Glomerular visceral epithelial cell (primary cell): Measurements from ENCODE around the gene FAM120AOS.

Source experiments
- DNase-seq: peaks from one replicate; pipeline ENCODE4 v3.0.0-alpha.2; 2016; ENCODE audit errors: extremely low spot score

FAM120AOS gene

DNA sequence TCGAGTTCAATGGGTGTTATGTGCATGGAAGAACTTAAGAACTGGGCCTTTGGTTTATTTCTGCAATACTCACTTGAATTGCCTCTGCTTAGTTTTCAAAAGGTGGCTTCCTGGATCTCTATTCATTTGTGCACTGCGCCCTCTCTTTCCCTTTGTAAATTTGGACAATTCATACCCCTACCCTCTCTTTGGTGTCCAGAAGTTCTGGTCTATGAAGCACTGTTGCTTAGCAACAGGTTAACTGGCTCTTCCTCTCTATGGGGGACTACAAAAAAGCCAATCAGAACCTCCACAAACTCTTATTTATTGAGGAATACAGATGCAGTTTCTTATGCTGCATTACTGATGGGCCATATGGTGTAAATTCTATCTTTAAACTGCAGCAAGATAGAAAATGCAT lies 15.4 kb downstream of the FAM120AOS start:
- DNase-seq = no peak

DNA sequence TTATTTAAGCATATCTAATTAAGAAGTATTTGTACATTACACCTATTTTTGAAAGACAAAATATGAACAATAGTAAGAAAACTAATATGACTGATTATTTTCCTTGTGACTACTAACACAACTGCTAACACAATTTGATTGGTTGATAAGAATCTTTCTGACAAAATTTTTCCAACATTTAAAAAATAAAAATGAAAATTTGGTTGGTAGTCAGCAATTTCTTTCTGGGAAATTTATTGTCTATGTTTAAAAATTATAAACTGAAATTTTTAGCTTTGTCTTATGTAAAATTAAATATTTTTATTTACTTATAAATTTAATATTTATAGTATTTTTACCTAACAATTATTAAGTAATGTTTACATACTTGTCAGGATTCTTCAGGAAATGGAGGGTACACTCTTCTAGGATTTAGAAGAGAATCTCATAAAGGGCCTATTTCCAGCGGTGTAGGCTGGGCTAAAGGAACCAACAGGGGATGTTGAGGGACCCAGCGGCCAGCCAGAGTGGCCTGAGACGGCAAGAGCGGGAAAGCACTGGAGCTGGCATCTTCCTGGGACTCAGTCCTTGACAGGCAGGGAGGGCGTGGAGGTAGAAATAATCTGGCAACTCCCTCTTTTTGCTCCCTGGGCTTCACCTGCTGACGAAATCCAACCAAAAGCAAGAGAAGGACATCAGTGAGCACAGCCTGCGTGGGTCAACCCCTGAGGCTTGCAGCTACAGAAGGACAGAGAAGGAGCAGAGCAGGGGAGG lies 16.6 kb downstream of the FAM120AOS start:
- no peak for DNase-seq

- no peak for DNase-seq
Measured at GRCh38 chr9:93436218-93436617, 17.2 kb downstream of the FAM120AOS start.

DNA sequence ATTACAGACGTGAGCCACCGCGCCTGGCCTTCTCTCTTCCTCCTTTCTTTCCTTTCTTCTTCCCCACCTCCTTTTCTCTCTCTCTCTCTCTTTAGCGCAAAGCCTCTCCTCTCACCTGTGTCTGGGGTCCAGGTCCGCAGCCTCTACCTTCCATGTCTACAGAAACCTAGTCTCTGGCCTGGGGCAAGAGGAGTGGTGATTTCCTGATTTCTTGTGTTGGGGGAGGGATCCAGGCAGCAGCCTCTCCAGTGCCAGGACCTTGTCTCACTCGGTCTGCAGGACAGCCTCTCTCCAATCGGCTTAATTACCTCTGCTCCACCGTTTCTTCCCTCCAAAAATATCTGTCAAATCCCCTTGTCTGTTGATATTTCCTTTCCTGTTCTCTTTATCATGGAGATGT lies 18.0 kb downstream of the FAM120AOS start:
- no peak for DNase-seq

- DNase-seq = no peak
Measured at GRCh38 chr9:93434056-93434455, 19.3 kb downstream of the FAM120AOS start.

DNA sequence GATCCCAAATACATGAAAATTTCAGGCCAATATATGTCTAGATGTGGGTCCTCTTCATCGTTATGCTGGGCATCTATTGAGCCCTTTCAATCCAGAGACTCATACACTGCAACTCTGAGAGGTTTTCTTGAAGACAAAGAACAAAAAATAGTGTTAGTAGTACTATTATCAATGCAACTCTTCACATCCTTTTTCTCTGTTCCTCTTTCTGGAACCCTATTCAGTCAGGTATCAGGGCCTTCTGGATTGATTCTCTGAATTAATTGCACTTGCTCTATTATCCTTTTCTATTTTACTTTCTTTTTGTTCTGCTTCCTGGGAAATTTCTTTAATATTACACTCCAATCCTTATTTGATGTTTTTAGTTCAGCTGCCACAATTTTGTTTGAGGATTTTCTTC lies 20.4 kb downstream of the FAM120AOS start:
- DNase-seq = no peak

- no peak for DNase-seq
Measured at GRCh38 chr9:93431539-93432105, 21.8 kb downstream of the FAM120AOS start.

- DNase-seq = no peak
Measured at GRCh38 chr9:93427655-93428379, 25.6 kb downstream of the FAM120AOS start.

- no peak for DNase-seq
Measured at GRCh38 chr9:93422977-93423616, 30.3 kb downstream of the FAM120AOS start.

- no peak for DNase-seq
Measured at GRCh38 chr9:93419023-93419422, 34.4 kb downstream of the FAM120AOS start.

DNA sequence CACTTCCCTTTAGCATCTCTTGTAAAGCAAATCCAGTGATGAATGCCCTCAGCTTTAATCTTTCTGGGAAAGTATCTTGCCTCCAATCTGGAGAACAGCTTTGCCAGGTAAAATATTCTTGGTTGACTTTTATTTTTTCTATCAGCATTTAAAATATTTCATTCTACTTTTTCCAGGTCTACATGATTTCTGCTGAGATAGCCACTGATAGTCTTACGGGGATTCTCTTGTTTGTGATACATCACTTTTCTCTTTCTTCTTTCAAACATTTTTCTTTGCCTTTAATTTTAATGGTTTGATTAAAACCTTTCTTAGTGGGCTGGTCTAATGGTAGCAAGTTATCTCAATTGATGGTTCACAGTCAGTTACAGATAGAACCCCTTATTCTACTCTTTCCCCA lies 35.8 kb downstream of the FAM120AOS start:
- DNase-seq = no peak

DNA sequence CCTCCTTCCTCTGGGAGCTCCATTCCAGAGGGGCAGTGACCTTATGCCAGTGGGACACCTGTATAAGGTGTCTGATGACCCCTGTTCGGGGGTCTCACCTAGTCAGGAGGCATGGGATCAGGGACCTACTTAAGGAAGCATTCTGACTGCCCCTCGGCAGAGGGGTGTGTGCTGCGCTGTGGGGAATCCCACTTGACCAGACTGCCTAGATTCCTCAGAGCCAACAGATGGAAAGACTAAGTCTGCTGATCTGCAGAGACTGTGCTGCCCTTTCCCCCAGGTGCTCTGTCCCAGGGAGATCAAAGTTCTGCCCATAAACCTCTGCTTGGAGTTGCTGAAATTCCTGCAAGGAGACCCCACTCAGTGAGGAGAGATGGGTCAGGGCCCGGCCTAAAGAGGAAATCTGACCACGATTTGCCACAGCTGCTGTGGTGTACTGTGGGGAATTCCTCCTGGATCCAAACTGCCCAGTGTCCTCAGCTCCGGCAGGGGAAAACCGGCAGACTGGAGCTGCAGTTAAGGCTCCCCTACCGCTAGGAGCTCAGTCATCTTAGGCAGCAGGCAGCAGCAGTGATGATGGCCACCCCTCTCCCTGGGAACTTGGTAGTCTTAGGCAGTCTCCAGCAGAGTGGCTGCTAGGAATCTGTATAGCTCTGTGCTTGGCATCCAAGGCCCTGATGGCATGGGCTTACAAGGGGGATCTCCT lies 36.7 kb downstream of the FAM120AOS start:
- DNase-seq = no peak

- no peak for DNase-seq
Measured at GRCh38 chr9:93415176-93415690, 38.1 kb downstream of the FAM120AOS start.

GRCh38 chr9:93413530-93413929 lies 39.9 kb downstream of the FAM120AOS start:
- no peak for DNase-seq

DNA sequence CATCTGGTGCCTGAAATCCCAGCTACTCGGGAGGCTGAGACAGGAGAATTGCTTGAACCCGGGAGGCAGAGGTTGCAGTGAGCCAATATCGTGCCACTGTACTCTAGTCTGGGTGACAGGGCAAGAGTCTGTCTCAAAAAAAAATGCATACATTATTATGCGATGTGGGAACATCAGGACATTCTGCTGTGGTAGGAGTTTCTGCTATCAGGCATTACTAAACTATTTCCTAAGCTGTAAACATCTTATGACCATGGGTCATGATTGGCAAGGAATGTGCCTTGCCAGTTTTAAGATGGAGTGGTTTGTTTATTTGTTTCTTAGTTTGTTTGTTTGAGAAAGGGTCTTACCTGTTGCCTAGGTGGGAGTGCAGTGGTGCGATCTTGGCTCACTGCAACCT lies 47.0 kb downstream of the FAM120AOS start:
- DNase-seq = no peak

GRCh38 chr9:93398471-93398870 lies 54.9 kb downstream of the FAM120AOS start:
- DNase-seq = no peak

GRCh38 chr9:93397661-93398373 lies 55.6 kb downstream of the FAM120AOS start:
- no peak for DNase-seq
